SK-N-SH (cell line): ENCODE data around the gene CCDC9. TPM values are rescaled to one million over a fixed set of nuclear protein-coding genes. Genes with fewer than 3 reads are reported as not detected.

Experiments
- CTCF ChIA-PET: fragments of 300-600, 350-600 bp; formaldehyde crosslinking; extraction: SDS; loops from one replicate; lab custom pipeline; 2021; lab: Yijun Ruan, JAX
- POLR2A ChIA-PET: fragments of 350-600 bp; sonication (Branson Sonifier 250); formaldehyde crosslinking; extraction: SDS; loops from one replicate; lab custom pipeline; 2020; ENCODE audit warnings: antibody characterized with exemption, inconsistent platforms; lab: Yijun Ruan, JAX
- DNase-seq: peaks from one replicate; pipeline ENCODE4 v3.0.0; 2012
- H2AFZ ChIP-seq: fragments of 200-600 bp; sonication (generic); 2 replicates; pipeline ENCODE4 v1.8.1; 2016; ENCODE audit warnings: antibody characterized with exemption, mild to moderate bottlenecking, low read depth
- H3F3A ChIP-seq: fragments of 200-600 bp; sonication (generic); replicated peaks from 2 replicates; pipeline ENCODE3; 2016; ENCODE audit warnings: antibody characterized with exemption, mild to moderate bottlenecking; ENCODE audit not compliant: insufficient read depth
- H3K27ac ChIP-seq, 2 experiments: fragments of 200-500 bp in 1 of 2; fragments of 200-600 bp in 1 of 2; sonication (Bioruptor generic) in 1 of 2; sonication (generic), shearing (Covaris generic) in 1 of 2; 2 replicates each; pipeline versions ENCODE4 v1.5.1 to v1.6.1; 2014 to 2016; ENCODE audit warnings: low read depth in 2 of 2, inconsistent platforms in 1 of 2, low read length in 1 of 2, mild to moderate bottlenecking in 1 of 2, mixed read lengths in 1 of 2
- H3K27me3 ChIP-seq: fragments of 200-600 bp; sonication (generic), shearing (Covaris generic); 2 replicates; pipeline ENCODE4 v1.6.1; 2016; ENCODE audit warnings: mixed run types; ENCODE audit not compliant: insufficient read depth
- H3K36me3 ChIP-seq, 2 experiments: fragments of 200-500 bp in 1 of 2; fragments of 200-600 bp in 1 of 2; sonication (Bioruptor generic) in 1 of 2; sonication (generic) in 1 of 2; replicated peaks in 1 of 2; 2 replicates each; pipeline versions ENCODE3 to v1.5.1; 2014 to 2016; ENCODE audit warnings: low read length in 1 of 2, mild to moderate bottlenecking in 1 of 2; ENCODE audit not compliant: insufficient read depth in 2 of 2, control insufficient read depth in 1 of 2
- H3K4me1 ChIP-seq, 2 experiments: fragments of 200-500 bp in 1 of 2; fragments of 200-600 bp in 1 of 2; sonication (Bioruptor generic) in 1 of 2; sonication (generic), shearing (Covaris generic) in 1 of 2; 2 replicates each; pipeline versions ENCODE4 v1.5.1 to v1.6.1; 2014 to 2016; ENCODE audit warnings: low read depth in 1 of 2, low read length in 1 of 2, mixed run types in 1 of 2; ENCODE audit not compliant: insufficient read depth in 2 of 2, control insufficient read depth in 1 of 2
- H3K4me2 ChIP-seq: fragments of 200-600 bp; sonication (generic), shearing (Covaris generic); 2 replicates; pipeline ENCODE4 v1.6.1; 2017; ENCODE audit warnings: mixed run types
- H3K4me3 ChIP-seq, 2 experiments: fragments of 200-500 bp in 1 of 2; fragments of 200-600 bp in 1 of 2; sonication (Bioruptor generic) in 1 of 2; sonication (generic), shearing (Covaris generic) in 1 of 2; 2 replicates each; pipeline versions ENCODE4 v1.5.1 to v1.8.1; 2014 to 2016; ENCODE audit warnings: low read depth in 2 of 2, inconsistent platforms in 1 of 2, low read length in 1 of 2, mild to moderate bottlenecking in 1 of 2, mixed read lengths in 1 of 2, moderate library complexity in 1 of 2
- H3K79me2 ChIP-seq: fragments of 200-600 bp; sonication (generic); 2 replicates; pipeline ENCODE4 v1.8.1; 2017; ENCODE audit warnings: mild to moderate bottlenecking; ENCODE audit not compliant: insufficient read depth
- H3K9ac ChIP-seq: fragments of 200-600 bp; sonication (generic); 2 replicates; pipeline ENCODE4 v1.6.1; 2017; ENCODE audit warnings: mixed run types
- H3K9me2 ChIP-seq: fragments of 200-600 bp; sonication (generic); 2 replicates; pipeline ENCODE4 v1.6.1; 2017; ENCODE audit warnings: mixed run types
- H3K9me3 ChIP-seq: fragments of 200-600 bp; sonication (generic); 2 replicates; pipeline ENCODE4 v1.6.1; 2017; ENCODE audit warnings: mixed run types, mild to moderate bottlenecking, moderate library complexity
- H4K20me1 ChIP-seq: fragments of 200-600 bp; sonication (generic); 2 replicates; pipeline ENCODE4 v1.6.1; 2017; ENCODE audit warnings: mild to moderate bottlenecking, mixed run types; ENCODE audit not compliant: insufficient read depth
- CTCF ChIP-seq: fragments of 200-600 bp; sonication (generic); IDR thresholded peaks from 2 replicates; pipeline ENCODE4 v1.6.1; 2017; ENCODE audit warnings: antibody characterized with exemption, mild to moderate bottlenecking, moderate library complexity
- EP300 ChIP-seq, 2 experiments: IDR thresholded peaks; 2 replicates each; pipeline versions ENCODE4 v1.4.0 to v1.6.1; 2012; ENCODE audit warnings: borderline replicate concordance in 1 of 2, low read depth in 1 of 2, low read length in 1 of 2
- EZH2phosphoT487 ChIP-seq: fragments of 200-600 bp; sonication (generic); IDR thresholded peaks from 2 replicates; pipeline ENCODE4 v1.6.1; 2017; ENCODE audit warnings: low read depth, mixed run types, mild to moderate bottlenecking, antibody characterized with exemption, moderate library complexity, borderline replicate concordance
- FOXJ3 ChIP-seq: sonication (generic); formaldehyde crosslinking; IDR thresholded peaks from 2 replicates; pipeline ENCODE4 v1.5.1; 2020; ENCODE audit warnings: mild to moderate bottlenecking, missing genetic modification reagents
- FOXM1 ChIP-seq: IDR thresholded peaks from 2 replicates; pipeline ENCODE4 v1.4.0; 2012; ENCODE audit warnings: low read depth, mild to moderate bottlenecking
- GATA2 ChIP-seq: sonication (generic); formaldehyde crosslinking; IDR thresholded peaks from 2 replicates; pipeline ENCODE4 v1.5.0; 2020; ENCODE audit warnings: mild to moderate bottlenecking, missing genetic modification reagents
- IRF3 ChIP-seq: fragments of 150-350 bp; IDR thresholded peaks from 2 replicates; pipeline ENCODE4 v1.6.1; 2016; ENCODE audit warnings: mild to moderate bottlenecking, low read depth, low read length
- JUND ChIP-seq: IDR thresholded peaks from 2 replicates; pipeline ENCODE4 v1.4.0; 2012
- MAX ChIP-seq: IDR thresholded peaks from 2 replicates; pipeline ENCODE4 v1.4.0; 2012; ENCODE audit warnings: low read depth
- MEF2A ChIP-seq: IDR thresholded peaks from 2 replicates; pipeline ENCODE4 v1.4.0; 2012; ENCODE audit warnings: low read depth, borderline replicate concordance
- PBX3 ChIP-seq: IDR thresholded peaks from 2 replicates; pipeline ENCODE4; 2012
- POLR2AphosphoS5 ChIP-seq: IDR thresholded peaks from 2 replicates; pipeline ENCODE4 v1.6.1; 2012; ENCODE audit warnings: low read depth, low read length
- RAD21 ChIP-seq: IDR thresholded peaks from 2 replicates; pipeline ENCODE4 v1.6.1; 2012; ENCODE audit warnings: mild to moderate bottlenecking, low read length
- RCOR1 ChIP-seq: fragments of 150-350 bp; IDR thresholded peaks from 2 replicates; pipeline ENCODE4 v1.6.1; 2017; ENCODE audit warnings: antibody characterized with exemption, low read length
- RFX5 ChIP-seq: IDR thresholded peaks from 2 replicates; pipeline ENCODE4 v1.6.1; 2012; ENCODE audit warnings: mild to moderate bottlenecking, improper control_type of control experiment, low read length
- TAF1 ChIP-seq: IDR thresholded peaks from 2 replicates; pipeline ENCODE4 v1.6.1; 2012; ENCODE audit warnings: low read depth, mild to moderate bottlenecking, low read length, moderate library complexity, borderline replicate concordance
- TCF12 ChIP-seq: IDR thresholded peaks from 2 replicates; pipeline ENCODE4 v1.4.0; 2012
- USF1 ChIP-seq: IDR thresholded peaks from 2 replicates; pipeline ENCODE4 v1.4.0; 2012; ENCODE audit warnings: low read depth, borderline replicate concordance
- YY1 ChIP-seq: IDR thresholded peaks from 2 replicates; pipeline ENCODE4 v1.4.0; 2012; ENCODE audit warnings: low read depth, mild to moderate bottlenecking
- ZBTB33 ChIP-seq: IDR thresholded peaks from 2 replicates; pipeline ENCODE4 v1.4.0; 2012; ENCODE audit warnings: low read depth, borderline replicate concordance
- WGBS: methylation state at CpG from one replicate; pipeline ENCODE4 v1.1.6; 2017; ENCODE audit warnings: low lambda C conversion rate; 5-methylcytosine and 5-hydroxymethylcytosine counted together
- polyA plus RNA-seq, 3 experiments: library from polyadenylated mRNA; depleted of rRNA; stranded (reverse); fragments of >200 nt; gene quantifications; 2 replicates each; pipeline ENCODE4 v1.2.3, GENCODE V29; 2012

The CCDC9 gene
- polyA plus RNA-seq, 1 of the 3 experiments (the other 2 are of a cell fraction) = 12.4 TPM

GRCh38 chr19:47243776-47244547, 12.4 kb upstream of the CCDC9 start:
- Histone ChIP-seq H3K9me3 (no peaks in the 10 kb centered on the region), H3F3A (peaks cover 37% of the 10 kb centered on the region), H4K20me1 (no peaks in the 10 kb centered on the region), H3K9ac (peak overlapping the region; percentile 80), H3K4me1 (peaks cover 12 to 36% of the 10 kb centered on the region in 2 experiments; a peak in 3 of 4 replicates), H2AFZ (peak overlapping the region; percentile 89), H3K4me2 (peak overlapping the region; percentile 83), H3K27me3 (no peaks in the 10 kb centered on the region), H3K36me3 (no peaks in the 10 kb centered on the region), H3K27ac (peak overlapping the region; percentile 68 to 84), H3K9me2 (no peaks in the 10 kb centered on the region), H3K4me3 (peak overlapping the region; percentile 37 to 57), H3K79me2 (no peaks in the 10 kb centered on the region)
- DNase-seq = peak; percentile 91
- WGBS = 4% methylated on average over 32 of the region's 46 CpGs
- CTCF ChIA-PET = interaction anchor here (0.6 to 7.0 kb wide), 44 partner anchors 9 to 231 kb away, joined by 3 to 520 read pairs (median 6); partner anchors contain the start of genes CCDC9, INAFM1, NPAS1 and SAE1
- POLR2A ChIA-PET = interaction anchor here (0.6 to 2.7 kb wide), 14 partner anchors 13 to 607 kb away, joined by 3 to 65 read pairs (median 3); partner anchors contain the start of genes CCDC9 and ZC3H4
- TF ChIP-seq MAX (peak; percentile 92), JUND (no peak; the same call in 1 of the 2 replicates), MEF2A (no peak), EZH2phosphoT487 (no peak), RCOR1 (peak; percentile 82), FOXJ3 (no peak), TAF1 (no peak; the same call in none of the 2 replicates), GATA2 (CRISPR knock-in tag) (no peak), RFX5 (0 out of 2 replicates have a peak, but pooled peaks have one; percentile 32), CTCF (peak; percentile 97), TCF12 (peak; percentile 47; the same call in 1 of the 2 replicates), RAD21 (peak; percentile 94), POLR2AphosphoS5 (peak; percentile 34; the same call in 1 of the 2 replicates), YY1 (no peak), EP300 (IDR thresholded peaks at IDR 0.05; ENCODE audit: borderline replicate concordance in 1 of 2, low read depth in 1 of 2, low read length in 1 of 2) (peak in 1 of 2 experiments; percentile 68; a peak in 1 of 4 replicates), ZBTB33 (0 out of 2 replicates have a peak, but pooled peaks have one; percentile 45), IRF3 (no peak), USF1 (no peak; the same call in 1 of the 2 replicates), FOXM1 (no peak), PBX3 (no peak)
